Measurements from ENCODE around the gene MAMDC4.

MAMDC4 gene

GRCh38 chr9:136849960-136850865 is 1.9 kb upstream of the MAMDC4 start:
- no peak for DNase-seq (ENCODE audit: low read depth)

DNA sequence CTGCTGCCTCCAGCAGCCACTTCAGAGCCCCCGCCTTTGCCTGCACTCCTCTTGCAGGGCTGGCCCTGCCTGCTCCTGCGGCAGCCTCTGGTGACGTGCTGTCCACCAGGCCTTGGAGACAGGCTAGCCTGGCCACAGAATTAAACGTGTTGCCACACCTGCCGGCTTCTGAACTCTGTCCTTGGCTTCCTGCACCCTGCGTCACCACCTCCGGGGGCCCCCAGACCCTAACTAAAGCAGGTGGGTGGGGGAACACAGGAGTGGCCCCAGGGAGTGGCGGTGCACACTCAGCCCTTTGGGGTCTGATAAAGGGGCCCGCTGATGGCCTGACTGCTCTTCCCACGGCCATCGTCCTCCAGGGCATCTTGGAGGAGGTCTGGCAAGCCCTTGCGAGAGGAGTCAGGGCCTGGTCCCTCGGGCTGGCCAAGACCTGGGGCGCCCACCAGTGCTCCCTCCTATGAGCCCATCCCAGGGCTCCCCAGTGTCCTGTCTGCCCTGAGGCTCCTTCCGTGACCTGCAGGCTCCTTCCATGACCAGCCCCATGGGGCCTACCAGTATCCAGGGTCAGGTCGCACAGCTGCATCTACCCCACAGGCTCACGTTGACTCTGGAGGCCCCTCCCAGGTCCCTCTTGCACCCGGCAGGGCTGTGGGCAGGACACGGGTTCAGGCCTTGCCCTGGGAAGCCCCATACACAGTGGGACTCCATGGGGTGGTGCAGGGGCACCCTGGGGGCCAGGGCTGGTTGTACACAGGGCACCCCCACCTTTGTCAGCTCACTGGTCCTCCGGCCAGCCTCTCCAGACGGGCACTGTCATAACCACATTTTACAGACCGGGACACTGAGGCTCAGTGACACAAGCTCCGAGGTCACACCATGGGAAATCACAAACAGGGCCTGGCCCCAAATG is 1.0 kb upstream of the MAMDC4 start:
- no peak for DNase-seq (ENCODE audit: low read depth)

GRCh38 chr9:136852664-136853595 is 784 bp downstream of the MAMDC4 start:
- DNase-seq (ENCODE audit: low read depth) = no peak

GRCh38 chr9:136853596-136854112 is 1.5 kb downstream of the MAMDC4 start:
- no peak for DNase-seq (ENCODE audit: low read depth)

- DNase-seq (ENCODE audit: low read depth) = no peak
Observed at GRCh38 chr9:136854113-136854841, 2.1 kb downstream of the MAMDC4 start.

- no peak for DNase-seq (ENCODE audit: low read depth)
Observed at GRCh38 chr9:136854842-136855460, 2.8 kb downstream of the MAMDC4 start.

GRCh38 chr9:136855461-136856078 is 3.4 kb downstream of the MAMDC4 start:
- no peak for DNase-seq (ENCODE audit: low read depth)

GRCh38 chr9:136856079-136856476 is 3.9 kb downstream of the MAMDC4 start:
- no peak for DNase-seq (ENCODE audit: low read depth)

- no peak for DNase-seq (ENCODE audit: low read depth)
Observed at GRCh38 chr9:136856541-136857141, 4.5 kb downstream of the MAMDC4 start.

DNA sequence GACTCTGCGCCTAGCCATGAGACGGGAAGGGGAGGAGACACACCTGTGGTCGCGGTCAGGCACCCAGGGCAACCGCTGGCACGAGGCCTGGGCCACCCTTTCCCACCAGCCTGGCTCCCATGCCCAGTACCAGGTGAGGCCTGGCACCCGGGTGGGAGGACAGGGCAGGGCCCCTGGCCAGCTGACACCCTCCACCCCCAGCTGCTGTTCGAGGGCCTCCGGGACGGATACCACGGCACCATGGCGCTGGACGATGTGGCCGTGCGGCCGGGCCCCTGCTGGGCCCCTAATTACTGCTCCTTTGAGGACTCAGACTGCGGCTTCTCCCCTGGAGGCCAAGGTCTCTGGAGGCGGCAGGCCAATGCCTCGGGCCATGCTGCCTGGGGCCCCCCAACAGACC is 5.0 kb downstream of the MAMDC4 start:
- DNase-seq (ENCODE audit: low read depth) = no peak

GRCh38 chr9:136857581-136858412 is 5.7 kb downstream of the MAMDC4 start:
- no peak for DNase-seq (ENCODE audit: low read depth)

- DNase-seq (ENCODE audit: low read depth) = no peak
Observed at GRCh38 chr9:136858452-136858843, 6.3 kb downstream of the MAMDC4 start.

GRCh38 chr9:136858844-136859757 is 7.0 kb downstream of the MAMDC4 start:
- DNase-seq (ENCODE audit: low read depth) = no peak

DNA sequence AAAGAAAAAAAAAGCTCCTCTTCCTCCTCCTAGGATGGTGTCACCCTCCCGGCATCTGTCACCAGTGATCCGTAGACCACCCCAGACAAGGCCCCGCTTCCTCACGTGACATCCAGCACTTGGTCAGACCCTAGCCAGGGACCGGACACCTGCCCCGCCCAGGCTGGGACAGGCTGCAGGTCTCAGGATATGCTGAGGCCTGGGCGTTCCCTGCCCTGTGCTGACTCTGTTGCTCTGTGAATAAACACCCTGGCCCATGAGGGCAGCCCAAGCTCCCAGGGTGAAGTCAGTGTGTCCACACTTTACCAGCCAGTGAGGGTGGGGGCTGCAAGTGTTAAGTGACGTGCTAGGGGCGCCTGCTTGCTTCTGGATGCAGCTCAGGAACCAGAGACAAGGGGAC is 8.4 kb downstream of the MAMDC4 start:
- DNase-seq (ENCODE audit: low read depth) = no peak

GRCh38 chr9:136860933-136861873 is 9.1 kb downstream of the MAMDC4 start:
- no peak for DNase-seq (ENCODE audit: low read depth)

DNA sequence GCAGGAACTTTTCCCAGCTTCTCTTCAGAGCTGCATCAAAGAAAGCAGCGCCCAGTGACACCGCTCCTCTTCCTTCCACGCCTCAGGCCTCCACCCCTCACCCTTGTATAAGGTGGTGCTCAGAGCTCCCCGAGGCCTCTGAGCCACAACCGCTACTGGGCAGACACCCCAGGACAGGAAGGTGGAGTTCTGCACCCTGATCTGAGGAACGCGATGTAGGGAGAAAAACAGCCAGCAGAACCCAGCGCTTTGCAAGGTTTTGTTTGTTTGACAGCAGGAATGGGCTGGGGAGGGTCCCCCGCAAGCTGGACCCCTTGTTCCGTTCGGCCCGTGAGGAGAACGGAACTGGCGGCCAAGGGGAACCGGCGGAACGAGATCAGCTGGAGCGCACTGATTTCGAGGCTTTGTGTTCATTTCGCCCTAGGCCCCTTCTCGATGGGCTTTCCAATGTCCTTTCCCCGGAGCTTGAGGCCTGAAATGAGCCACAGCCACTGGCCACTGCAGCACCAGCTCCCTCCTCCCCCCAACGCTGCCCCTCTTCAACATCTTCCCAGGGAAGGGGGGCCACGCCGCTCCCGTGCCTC is 9.8 kb downstream of the MAMDC4 start:
- no peak for DNase-seq (ENCODE audit: low read depth)
